ENCODE results near the gene TBX1.

DNA sequence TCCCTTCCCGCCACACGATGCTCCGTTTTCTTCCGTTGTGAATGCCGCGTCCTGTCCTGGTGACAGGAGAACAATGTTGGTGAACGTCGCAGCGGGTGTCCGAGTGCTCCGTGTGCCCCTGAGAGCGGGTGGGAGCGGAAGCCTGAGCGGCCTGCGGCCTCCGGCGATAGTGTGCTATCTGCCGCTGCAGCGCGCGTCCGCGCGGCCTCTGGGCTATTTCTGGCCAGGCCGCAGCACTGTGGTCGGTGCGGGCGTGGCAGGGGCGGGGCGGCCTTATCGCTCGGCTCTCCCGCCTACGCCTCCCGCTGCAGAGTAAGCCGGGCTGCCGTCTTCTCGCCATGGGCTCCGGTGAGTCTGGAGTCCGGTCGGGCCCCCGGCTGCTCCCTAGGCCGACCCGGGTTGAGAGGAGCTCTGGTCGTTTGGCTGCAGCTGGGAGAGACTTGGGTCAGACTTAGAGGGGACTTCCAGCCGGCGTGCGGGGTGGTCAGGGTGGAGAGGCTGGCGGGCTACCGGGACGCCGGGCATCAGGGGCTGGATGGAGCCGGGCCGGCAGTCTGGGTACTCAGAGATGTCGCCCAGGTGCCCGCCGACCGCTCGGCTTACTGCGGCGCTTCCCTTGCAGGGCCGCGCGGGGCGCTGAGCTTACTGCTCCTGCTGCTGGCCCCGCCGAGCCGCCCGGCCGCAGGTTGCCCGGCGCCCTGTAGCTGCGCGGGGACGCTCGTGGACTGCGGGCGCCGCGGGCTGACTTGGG lies 37.2 kb upstream of the TBX1 start, which contains the start of gene GP1BB:
- TF ChIP-seq, protein P1, sequence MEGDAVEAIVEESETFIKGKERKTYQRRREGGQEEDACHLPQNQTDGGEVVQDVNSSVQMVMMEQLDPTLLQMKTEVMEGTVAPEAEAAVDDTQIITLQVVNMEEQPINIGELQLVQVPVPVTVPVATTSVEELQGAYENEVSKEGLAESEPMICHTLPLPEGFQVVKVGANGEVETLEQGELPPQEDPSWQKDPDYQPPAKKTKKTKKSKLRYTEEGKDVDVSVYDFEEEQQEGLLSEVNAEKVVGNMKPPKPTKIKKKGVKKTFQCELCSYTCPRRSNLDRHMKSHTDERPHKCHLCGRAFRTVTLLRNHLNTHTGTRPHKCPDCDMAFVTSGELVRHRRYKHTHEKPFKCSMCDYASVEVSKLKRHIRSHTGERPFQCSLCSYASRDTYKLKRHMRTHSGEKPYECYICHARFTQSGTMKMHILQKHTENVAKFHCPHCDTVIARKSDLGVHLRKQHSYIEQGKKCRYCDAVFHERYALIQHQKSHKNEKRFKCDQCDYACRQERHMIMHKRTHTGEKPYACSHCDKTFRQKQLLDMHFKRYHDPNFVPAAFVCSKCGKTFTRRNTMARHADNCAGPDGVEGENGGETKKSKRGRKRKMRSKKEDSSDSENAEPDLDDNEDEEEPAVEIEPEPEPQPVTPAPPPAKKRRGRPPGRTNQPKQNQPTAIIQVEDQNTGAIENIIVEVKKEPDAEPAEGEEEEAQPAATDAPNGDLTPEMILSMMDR (IDR thresholded peaks at IDR 0.05; ENCODE audit: insufficient read depth, low read length), result peak; percentile 11
- TF ChIP-seq POLR2AphosphoS5 (IDR thresholded peaks at IDR 0.05; ENCODE audit: low read depth) (0 out of 2 replicates have a peak, but pooled peaks have one; percentile 16), SPI1 (IDR thresholded peaks at IDR 0.05; ENCODE audit: borderline replicate concordance, low read depth) (no peak), GABPA (IDR thresholded peaks at IDR 0.05; ENCODE audit: low read depth) (no peak)

All from HL-60 (cell line).